ENCODE results near the gene MORC1.

- TF ChIP-seq CTCF (conservative IDR thresholded peaks at IDR 0.05 in 1 of 2, IDR thresholded peaks at IDR 0.05 in 1 of 2; ENCODE audit: extremely low read depth in 1 of 2, insufficient read depth in 1 of 2, low read depth in 1 of 2, low read length in 2 of 2) (no peak), EZH2 (IDR thresholded peaks at IDR 0.05; ENCODE audit: borderline replicate concordance, low read length) (no peak)
Observed at GRCh38 chr3:109152320-109152719, 34.4 kb upstream of the MORC1 start.
